Measurements from ENCODE around the gene HDAC4.

HDAC4 gene

GRCh38 chr2:239034561-239035341, 366.1 kb downstream of the HDAC4 start:
- DNase-seq: no peak

GRCh38 chr2:239033801-239034560, 366.8 kb downstream of the HDAC4 start:
- DNase-seq: no peak

- DNase-seq: no peak
Observed at GRCh38 chr2:239029958-239030357, 370.9 kb downstream of the HDAC4 start.

- no peak for DNase-seq
Observed at GRCh38 chr2:239028253-239028619, 372.6 kb downstream of the HDAC4 start.

GRCh38 chr2:239027391-239028252, 373.2 kb downstream of the HDAC4 start:
- no peak for DNase-seq

- DNase-seq: no peak
Observed at GRCh38 chr2:239026711-239027361, 374.0 kb downstream of the HDAC4 start.

- DNase-seq: no peak
Observed at GRCh38 chr2:239025951-239026461, 374.8 kb downstream of the HDAC4 start.

GRCh38 chr2:239025096-239025801, 375.6 kb downstream of the HDAC4 start:
- no peak for DNase-seq

GRCh38 chr2:239024226-239024625, 376.6 kb downstream of the HDAC4 start:
- DNase-seq: no peak

- no peak for DNase-seq
Observed at GRCh38 chr2:239022437-239023260, 378.2 kb downstream of the HDAC4 start.

GRCh38 chr2:239021651-239022436, 379.0 kb downstream of the HDAC4 start:
- DNase-seq: no peak

GRCh38 chr2:239021224-239021623, 379.6 kb downstream of the HDAC4 start:
- no peak for DNase-seq

- DNase-seq: no peak
Observed at GRCh38 chr2:239020541-239021041, 380.2 kb downstream of the HDAC4 start.

- no peak for DNase-seq
Observed at GRCh38 chr2:239019183-239019581, 381.6 kb downstream of the HDAC4 start.

- no peak for DNase-seq
Observed at GRCh38 chr2:239018271-239019182, 382.3 kb downstream of the HDAC4 start.

GRCh38 chr2:239017491-239018098, 383.2 kb downstream of the HDAC4 start:
- DNase-seq: no peak

GRCh38 chr2:239015901-239016675, 384.7 kb downstream of the HDAC4 start:
- DNase-seq: no peak

All from stimulated activated CD4-positive, alpha-beta T cell treated with anti-CD3 and anti-CD28 coated beads, Interleukin-2, amount 100 ng/mL, for 24 hours (primary cell).